ENCODE results near the gene RASAL2.

The RASAL2 gene

GRCh38 chr1:178509414-178510007 is 415.6 kb downstream of the RASAL2 start:
- DNase-seq (ENCODE audit: low read depth in 2 of 2) = no peak

GRCh38 chr1:178510155-178510554 is 416.3 kb downstream of the RASAL2 start:
- DNase-seq (ENCODE audit: low read depth in 2 of 2) = no peak

DNA sequence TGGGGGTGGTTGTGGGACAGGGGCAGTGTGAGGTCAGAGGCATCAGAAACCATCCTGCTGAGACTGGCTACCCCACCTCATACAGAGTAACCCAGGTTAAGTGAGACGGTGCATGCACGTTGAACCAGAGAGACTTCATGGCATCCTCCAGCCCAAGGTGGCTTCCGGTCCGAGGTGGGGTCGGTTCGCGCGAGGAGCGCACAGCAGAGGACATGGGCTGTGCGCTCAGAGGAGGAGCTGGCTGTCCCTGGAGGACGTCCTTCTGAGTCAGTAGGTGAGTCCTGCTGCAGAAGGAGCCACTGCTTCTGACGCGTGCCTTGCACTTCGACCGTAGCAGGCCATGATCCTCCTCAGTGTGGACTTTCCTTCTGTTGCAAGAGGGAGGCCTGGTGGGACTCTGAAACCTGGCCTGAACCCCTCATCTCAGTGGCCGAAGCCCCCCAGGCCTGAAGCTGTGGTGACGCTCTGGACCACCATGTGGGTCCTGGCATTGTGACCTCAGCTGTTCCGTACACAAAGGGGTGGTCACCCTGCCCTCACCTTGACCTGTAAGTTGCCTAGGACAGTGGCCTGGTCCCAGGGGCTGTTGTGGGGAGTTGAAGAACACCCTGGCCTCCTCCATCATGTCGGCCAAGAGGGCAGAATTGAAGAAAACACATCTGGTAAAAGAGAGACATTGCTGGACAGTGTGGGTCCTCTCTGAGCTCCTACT is 418.8 kb downstream of the RASAL2 start, which contains the start of gene TEX35:
TSS of gene TEX35 (plus strand) at position 544 of the 712 bp plus-strand sequence. CDS start at position 624, 80 bp downstream.
- no peak for DNase-seq (ENCODE audit: low read depth in 2 of 2)

GRCh38 chr1:178513278-178513983 is 419.5 kb downstream of the RASAL2 start:
- no peak for DNase-seq (ENCODE audit: low read depth in 2 of 2)

DNA sequence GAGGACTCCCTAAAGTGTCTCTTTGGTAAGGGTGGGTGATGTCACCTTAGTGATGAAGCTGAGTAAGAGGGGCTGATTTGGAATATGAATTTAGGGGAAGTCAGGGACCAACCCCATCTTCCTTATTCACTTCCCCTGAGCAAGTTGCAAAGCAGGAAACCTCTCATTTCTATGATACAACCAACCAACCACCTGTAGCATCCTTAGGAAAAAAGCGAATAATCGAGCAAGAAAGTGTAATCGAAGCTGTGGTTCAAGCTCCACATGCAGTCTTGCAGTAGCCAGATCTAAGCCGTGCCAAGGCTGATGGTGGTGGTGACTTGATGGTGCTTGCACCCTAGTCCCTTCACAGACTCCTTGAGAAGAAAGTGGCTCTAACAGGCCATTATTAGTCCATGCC is 422.2 kb downstream of the RASAL2 start:
- DNase-seq (ENCODE audit: low read depth in 2 of 2) = no peak

DNA sequence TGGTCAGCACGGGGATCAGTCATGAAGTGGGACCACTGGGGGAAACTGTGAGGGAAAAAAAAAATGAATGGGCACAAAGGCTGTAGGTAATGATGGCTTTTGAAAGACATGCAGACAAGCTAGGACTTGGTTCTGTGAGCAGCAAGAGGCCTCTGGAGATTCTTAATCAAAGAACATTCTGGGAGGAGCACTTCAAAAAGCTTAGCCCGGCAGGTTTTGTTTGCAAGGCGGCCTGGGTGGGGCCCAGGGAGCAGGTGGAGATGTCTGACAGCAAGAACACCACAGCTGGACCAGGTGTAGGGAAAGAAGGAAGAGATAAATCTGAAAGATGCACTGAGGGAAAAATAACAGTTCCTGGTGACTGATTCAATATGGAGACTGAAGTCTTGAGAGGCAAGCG is 425.0 kb downstream of the RASAL2 start:
- DNase-seq (ENCODE audit: low read depth in 2 of 2) = no peak

DNA sequence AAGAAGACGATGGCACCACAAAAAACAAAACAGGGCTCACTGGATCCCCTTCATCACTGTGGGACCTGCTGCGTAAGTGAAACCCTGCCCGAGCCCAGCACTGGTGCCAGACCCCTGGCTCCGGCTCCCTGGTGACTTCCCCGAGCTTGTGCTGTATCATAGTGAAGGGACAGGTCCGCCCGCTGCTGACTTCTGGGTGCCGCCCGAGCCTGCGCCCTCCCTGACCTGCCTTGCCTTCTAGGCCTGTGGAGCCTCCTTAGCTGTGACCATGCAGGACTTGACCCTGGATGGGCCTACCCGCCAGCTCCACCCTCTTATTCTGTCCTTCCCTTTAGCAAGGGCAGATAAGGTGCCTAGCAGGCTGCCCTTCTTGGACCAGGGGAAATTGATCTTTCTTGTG is 426.9 kb downstream of the RASAL2 start:
- no peak for DNase-seq (ENCODE audit: low read depth in 2 of 2)

GRCh38 chr1:178521241-178521640 is 427.3 kb downstream of the RASAL2 start:
- DNase-seq (ENCODE audit: low read depth in 2 of 2) = no peak

DNA sequence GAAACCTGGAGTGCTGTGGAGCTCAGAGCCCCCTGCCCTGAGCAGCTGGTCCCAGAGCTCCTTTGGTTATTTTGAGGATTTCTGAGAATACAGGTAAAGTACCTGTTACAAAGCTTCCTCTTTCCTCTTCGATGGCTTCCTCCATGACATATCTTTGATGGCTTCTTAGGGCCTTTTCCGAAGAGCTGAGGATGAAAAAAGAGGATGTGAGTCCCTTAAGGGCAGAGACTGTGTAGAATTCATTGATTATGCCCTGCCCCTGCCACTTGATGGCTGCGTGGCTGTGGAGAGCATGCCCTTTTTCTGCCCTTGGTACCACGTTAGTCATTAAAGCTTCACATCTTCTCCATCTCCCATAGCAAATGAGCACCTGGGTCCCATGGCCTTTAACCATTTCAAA is 433.2 kb downstream of the RASAL2 start:
- no peak for DNase-seq (ENCODE audit: low read depth in 2 of 2)

GRCh38 chr1:178528228-178528952 is 434.5 kb downstream of the RASAL2 start:
- DNase-seq (ENCODE audit: low read depth in 2 of 2) = no peak

GRCh38 chr1:178528953-178529335 is 435.0 kb downstream of the RASAL2 start:
- DNase-seq (ENCODE audit: low read depth in 2 of 2) = no peak

DNA sequence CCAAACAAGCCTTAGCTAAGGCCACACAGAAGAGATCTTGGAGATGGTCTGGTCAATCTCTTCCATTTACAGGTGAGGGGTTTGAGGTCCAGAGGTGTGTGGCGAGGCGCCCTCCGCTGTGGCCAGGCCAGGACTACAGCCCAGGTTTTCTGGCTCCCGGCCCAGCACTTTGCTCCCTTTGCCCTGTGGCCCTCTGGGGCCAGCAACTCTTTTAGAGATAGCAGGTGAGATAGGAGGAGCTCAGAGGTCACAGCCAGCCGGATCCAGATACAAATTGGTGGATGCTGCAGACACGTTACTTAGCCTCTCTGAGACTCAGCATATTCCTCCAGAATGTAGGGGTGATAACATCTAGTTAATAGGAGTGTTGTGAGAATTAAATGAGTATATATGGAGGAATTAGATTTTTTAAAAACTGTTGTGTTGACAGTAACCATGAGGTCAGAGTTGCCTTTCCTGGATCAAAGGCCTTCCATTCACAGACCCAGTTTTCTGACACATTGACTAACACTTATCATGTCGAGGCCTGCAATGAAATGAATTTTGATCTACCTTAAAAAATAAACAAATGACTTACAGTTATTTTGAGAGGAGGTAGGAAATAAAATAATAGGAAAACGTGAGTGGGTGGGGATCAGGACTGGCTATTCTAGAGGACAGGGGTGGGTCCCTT is 435.6 kb downstream of the RASAL2 start:
- DNase-seq (ENCODE audit: low read depth in 2 of 2) = no peak

GRCh38 chr1:178530037-178530402 is 436.1 kb downstream of the RASAL2 start:
- no peak for DNase-seq (ENCODE audit: low read depth in 2 of 2)

DNA sequence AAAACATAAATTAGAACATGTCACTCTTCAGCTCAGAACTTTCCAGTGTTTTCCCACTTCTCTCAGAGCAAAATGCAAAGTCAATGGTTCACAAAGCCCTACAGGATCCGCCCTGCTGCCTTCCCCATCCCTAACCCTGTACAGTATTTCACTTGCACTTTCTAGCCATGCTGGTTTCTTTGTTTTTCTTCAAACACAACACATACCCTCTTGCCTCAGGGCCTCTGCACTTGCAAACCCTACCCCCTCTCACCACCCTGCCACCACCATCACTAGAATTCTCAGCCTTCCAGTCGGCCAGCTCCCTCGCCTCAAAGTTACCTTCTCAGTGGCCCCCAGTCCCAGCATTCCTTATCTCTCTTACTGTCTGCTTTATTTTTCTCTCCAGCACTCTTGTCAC is 436.6 kb downstream of the RASAL2 start:
- no peak for DNase-seq (ENCODE audit: low read depth in 2 of 2)

DNA sequence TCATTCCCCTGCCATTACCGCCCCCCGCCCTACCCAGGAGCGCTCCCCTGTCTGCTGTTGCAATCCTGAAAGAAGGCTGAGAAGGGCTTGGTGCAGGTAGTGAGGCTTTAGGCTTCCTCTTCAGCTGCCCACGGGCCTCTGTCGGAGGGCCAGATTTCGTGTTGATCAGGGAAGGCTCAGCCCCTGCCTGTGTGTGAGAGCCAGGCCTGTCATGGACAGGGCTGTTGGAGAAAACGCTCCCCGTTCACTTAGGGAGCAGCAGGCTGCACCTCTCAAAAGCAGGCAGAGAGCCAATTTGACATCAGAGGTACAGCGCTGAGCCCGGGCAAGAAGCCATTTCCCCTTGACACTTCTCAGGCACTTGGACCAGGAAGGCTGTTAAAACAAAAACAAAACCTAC is 438.0 kb downstream of the RASAL2 start:
- DNase-seq (ENCODE audit: low read depth in 2 of 2) = no peak

GRCh38 chr1:178532392-178532791 is 438.5 kb downstream of the RASAL2 start:
- peak; percentile 39 to 62 for DNase-seq (ENCODE audit: low read depth in 2 of 2)

- no peak for DNase-seq (ENCODE audit: low read depth in 2 of 2)
These were observed 439.4 kb downstream of the RASAL2 start for GRCh38 chr1:178533121-178533946.
